ENCODE results near the gene NUDT7.

- no peak for TF ChIP-seq ATF1 (CRISPR knock-in tag; IDR thresholded peaks at IDR 0.05)
- TF ChIP-seq, protein P1, sequence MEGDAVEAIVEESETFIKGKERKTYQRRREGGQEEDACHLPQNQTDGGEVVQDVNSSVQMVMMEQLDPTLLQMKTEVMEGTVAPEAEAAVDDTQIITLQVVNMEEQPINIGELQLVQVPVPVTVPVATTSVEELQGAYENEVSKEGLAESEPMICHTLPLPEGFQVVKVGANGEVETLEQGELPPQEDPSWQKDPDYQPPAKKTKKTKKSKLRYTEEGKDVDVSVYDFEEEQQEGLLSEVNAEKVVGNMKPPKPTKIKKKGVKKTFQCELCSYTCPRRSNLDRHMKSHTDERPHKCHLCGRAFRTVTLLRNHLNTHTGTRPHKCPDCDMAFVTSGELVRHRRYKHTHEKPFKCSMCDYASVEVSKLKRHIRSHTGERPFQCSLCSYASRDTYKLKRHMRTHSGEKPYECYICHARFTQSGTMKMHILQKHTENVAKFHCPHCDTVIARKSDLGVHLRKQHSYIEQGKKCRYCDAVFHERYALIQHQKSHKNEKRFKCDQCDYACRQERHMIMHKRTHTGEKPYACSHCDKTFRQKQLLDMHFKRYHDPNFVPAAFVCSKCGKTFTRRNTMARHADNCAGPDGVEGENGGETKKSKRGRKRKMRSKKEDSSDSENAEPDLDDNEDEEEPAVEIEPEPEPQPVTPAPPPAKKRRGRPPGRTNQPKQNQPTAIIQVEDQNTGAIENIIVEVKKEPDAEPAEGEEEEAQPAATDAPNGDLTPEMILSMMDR (IDR thresholded peaks at IDR 0.05): no peak
- no peak for TF ChIP-seq USF2 (CRISPR knock-in tag; IDR thresholded peaks at IDR 0.05)
- no peak for TF ChIP-seq EMX1 (CRISPR knock-in tag; IDR thresholded peaks at IDR 0.05)
- no peak for TF ChIP-seq ATF6 (CRISPR knock-in tag; IDR thresholded peaks at IDR 0.05)
- no peak for TF ChIP-seq ZNF232 (CRISPR knock-in tag; IDR thresholded peaks at IDR 0.05)
These were observed 36.2 kb downstream of the NUDT7 start for GRCh38 chr16:77758508-77758907.
